ENCODE results near the gene COL16A1. TPM values are rescaled to one million over a fixed set of nuclear protein-coding genes. Genes with fewer than 3 reads are reported as not detected.
"Not testable (repeated sequence)": the region's sequence is repeated elsewhere in the genome, so short reads cannot be mapped to it uniquely, and the experiment has no call there.

The COL16A1 gene
- total RNA-seq, 2 donors from 2014 or later, result 15.7 to 23.3 TPM

GRCh38 chr1:31712630-31713029 lies 8.8 kb upstream of the COL16A1 start:
- intact Hi-C loops (cut with DNase I, micrococcal nuclease), result loop anchor here in 1 of 2 donors (10.0 kb wide), 1 partner anchor 48 kb away; no protein-coding TSS in a partner anchor
- peak; percentile 66 to 79 for DNase-seq
- peak; percentile 42 for ATAC-seq

GRCh38 chr1:31712068-31712467 lies 8.3 kb upstream of the COL16A1 start:
- DNase-seq (no peak), ATAC-seq (no peak)
- intact Hi-C loops (cut with DNase I, micrococcal nuclease), result loop anchor here in 1 of 2 donors (10.0 kb wide), 1 partner anchor 47 kb away; no protein-coding TSS in a partner anchor

- ATAC-seq (no peak), DNase-seq (no peak)
- intact Hi-C loops (cut with DNase I, micrococcal nuclease), result no loop called here
These were observed 4.5 kb upstream of the COL16A1 start for GRCh38 chr1:31708324-31708723.

- no peak for DNase-seq
- intact Hi-C loops (cut with DNase I, micrococcal nuclease), result no loop called here
- ATAC-seq, result no peak
These were observed 3.9 kb upstream of the COL16A1 start for GRCh38 chr1:31707711-31708110.

- ATAC-seq; DNase-seq; intact Hi-C loops (cut with DNase I, micrococcal nuclease): not testable (repeated sequence)
These were observed 3.3 kb upstream of the COL16A1 start for GRCh38 chr1:31707059-31707600.

GRCh38 chr1:31706384-31707058 lies 2.7 kb upstream of the COL16A1 start:
- DNase-seq (no peak), ATAC-seq (no peak)
- intact Hi-C loops (cut with DNase I, micrococcal nuclease), result no loop called here

GRCh38 chr1:31705080-31705866 lies 1.5 kb upstream of the COL16A1 start:
- ATAC-seq (peak; percentile 61), DNase-seq (peak; percentile 65 to 67)
- intact Hi-C loops (cut with DNase I, micrococcal nuclease), result no loop called here

- intact Hi-C loops (cut with DNase I, micrococcal nuclease), result no loop called here
- peak; percentile 31 to 69 for DNase-seq
- peak; percentile 74 for ATAC-seq
These were observed 658 bp upstream of the COL16A1 start for GRCh38 chr1:31704271-31705079.

- DNase-seq, result no peak
- ATAC-seq, result no peak
- intact Hi-C loops (cut with DNase I, micrococcal nuclease), result no loop called here
These were observed 897 bp downstream of the COL16A1 start for GRCh38 chr1:31702836-31703404.

GRCh38 chr1:31701091-31701736 lies 2.6 kb downstream of the COL16A1 start:
- intact Hi-C loops (cut with DNase I, micrococcal nuclease), result no loop called here
- DNase-seq, result peak; percentile 75 to 84
- ATAC-seq, result no peak

GRCh38 chr1:31700468-31701090 lies 3.2 kb downstream of the COL16A1 start:
- ATAC-seq, result no peak
- intact Hi-C loops (cut with DNase I, micrococcal nuclease), result no loop called here
- no peak for DNase-seq

GRCh38 chr1:31699341-31699891 lies 4.4 kb downstream of the COL16A1 start:
- peak in 1 of 2 donors; percentile 25 for DNase-seq
- no peak for ATAC-seq
- intact Hi-C loops (cut with DNase I, micrococcal nuclease), result no loop called here

- intact Hi-C loops (cut with DNase I, micrococcal nuclease), result no loop called here
- ATAC-seq (no peak), DNase-seq (no peak)
These were observed 6.3 kb downstream of the COL16A1 start for GRCh38 chr1:31697369-31697984.

GRCh38 chr1:31696242-31696641 lies 7.6 kb downstream of the COL16A1 start:
- DNase-seq (peak in 1 of 2 donors; percentile 50), ATAC-seq (peak; percentile 59)
- intact Hi-C loops (cut with DNase I, micrococcal nuclease), result no loop called here

GRCh38 chr1:31695327-31695726 lies 8.5 kb downstream of the COL16A1 start:
- DNase-seq, result no peak
- no peak for ATAC-seq
- intact Hi-C loops (cut with DNase I, micrococcal nuclease), result no loop called here

- DNase-seq (no peak), ATAC-seq (no peak)
- intact Hi-C loops (cut with DNase I, micrococcal nuclease), result no loop called here
These were observed 8.9 kb downstream of the COL16A1 start for GRCh38 chr1:31694964-31695313.
